ENCODE results near the gene ZSCAN20. TPM values are rescaled to one million over a fixed set of nuclear protein-coding genes. Genes with fewer than 3 reads are reported as not detected.
A peak's percentile ranks its signal among the peaks of the same experiment; 100 is the strongest.

ZSCAN20 gene
- total and polyA plus RNA-seq, 7 donors, result 0.75 to 4.9 (median 2.8) TPM

DNA sequence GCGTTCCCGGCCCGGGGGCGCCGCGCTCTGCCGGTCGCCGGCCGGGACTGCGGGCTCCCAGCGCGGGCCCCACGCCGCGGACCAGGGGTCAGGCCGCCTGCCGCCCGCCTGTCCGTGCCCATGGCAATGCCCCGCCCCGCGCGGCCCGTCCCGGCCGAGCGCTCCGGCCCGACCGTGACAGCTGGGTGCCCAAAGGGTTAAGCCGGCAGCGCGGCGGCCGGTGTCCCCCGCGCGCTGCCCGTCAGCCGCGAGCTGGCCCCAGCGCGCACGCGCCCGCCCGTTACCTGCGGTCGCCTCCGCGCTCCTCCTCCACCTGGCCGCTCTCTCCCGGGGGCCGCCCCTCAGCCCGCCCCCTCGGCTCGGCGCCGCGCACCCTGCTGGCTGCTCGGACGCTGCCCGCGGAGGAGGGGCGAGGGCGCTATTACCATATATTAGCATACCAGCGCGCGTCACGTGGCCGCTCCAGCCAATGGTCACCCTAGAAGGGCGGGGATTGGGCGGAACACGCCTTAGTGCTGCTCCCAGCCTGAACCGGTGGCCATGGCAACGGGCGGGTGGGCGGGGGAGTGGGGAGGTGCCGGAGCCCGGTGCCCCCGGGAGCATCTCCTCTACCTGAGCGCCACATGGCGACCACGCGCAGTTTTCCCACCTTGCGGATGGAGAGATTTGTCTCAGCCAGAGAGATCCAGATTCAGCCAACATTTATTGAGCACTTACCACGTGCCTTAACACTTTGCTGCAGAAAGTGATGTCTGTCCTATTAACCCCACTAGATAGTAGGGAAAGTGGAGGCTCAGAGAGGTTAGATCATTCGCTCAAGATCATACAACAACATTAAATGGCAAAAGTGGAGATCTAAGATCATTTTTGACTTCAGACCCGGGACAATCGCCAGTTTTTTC lies 41.5 kb upstream of the ZSCAN20 start, which contains the start of gene PHC2:
PHC2 (minus strand) TSS at position 404 of the 902 bp plus-strand sequence. CDS start 55,556 bp downstream, outside the sequence.
- peak within 1 kb of the TSS; percentile 91 for H3K4me3 ChIP-seq
- no peaks in the 10 kb centered on the region for H3K36me3 ChIP-seq (ENCODE audit: insufficient read depth in 1 of 2, low read depth in 1 of 2)
- ATAC-seq, result peak; percentile 95 to 97 (median 96)
- WGBS, 3 donors, result 2 to 5% (median 3%) methylated on average over 31 to 91 of the region's 91 CpGs
- H3K9me3 ChIP-seq, result no peaks in the 10 kb centered on the region
- TF ChIP-seq, protein P1, sequence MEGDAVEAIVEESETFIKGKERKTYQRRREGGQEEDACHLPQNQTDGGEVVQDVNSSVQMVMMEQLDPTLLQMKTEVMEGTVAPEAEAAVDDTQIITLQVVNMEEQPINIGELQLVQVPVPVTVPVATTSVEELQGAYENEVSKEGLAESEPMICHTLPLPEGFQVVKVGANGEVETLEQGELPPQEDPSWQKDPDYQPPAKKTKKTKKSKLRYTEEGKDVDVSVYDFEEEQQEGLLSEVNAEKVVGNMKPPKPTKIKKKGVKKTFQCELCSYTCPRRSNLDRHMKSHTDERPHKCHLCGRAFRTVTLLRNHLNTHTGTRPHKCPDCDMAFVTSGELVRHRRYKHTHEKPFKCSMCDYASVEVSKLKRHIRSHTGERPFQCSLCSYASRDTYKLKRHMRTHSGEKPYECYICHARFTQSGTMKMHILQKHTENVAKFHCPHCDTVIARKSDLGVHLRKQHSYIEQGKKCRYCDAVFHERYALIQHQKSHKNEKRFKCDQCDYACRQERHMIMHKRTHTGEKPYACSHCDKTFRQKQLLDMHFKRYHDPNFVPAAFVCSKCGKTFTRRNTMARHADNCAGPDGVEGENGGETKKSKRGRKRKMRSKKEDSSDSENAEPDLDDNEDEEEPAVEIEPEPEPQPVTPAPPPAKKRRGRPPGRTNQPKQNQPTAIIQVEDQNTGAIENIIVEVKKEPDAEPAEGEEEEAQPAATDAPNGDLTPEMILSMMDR (IDR thresholded peaks at IDR 0.05), result peak; percentile 30
- H3K4me1 ChIP-seq, result peaks cover 33% of the 10 kb centered on the region
- H3K27ac ChIP-seq, result peak within 1 kb of the TSS; percentile 89
- intact Hi-C loops (cut with DNase I), result no loop called here
- H3K27me3 ChIP-seq (ENCODE audit: insufficient read depth in 3 of 3, low read length in 2 of 3), result no peaks in the 10 kb centered on the region
- peak; percentile 97 to 98 for DNase-seq

DNA sequence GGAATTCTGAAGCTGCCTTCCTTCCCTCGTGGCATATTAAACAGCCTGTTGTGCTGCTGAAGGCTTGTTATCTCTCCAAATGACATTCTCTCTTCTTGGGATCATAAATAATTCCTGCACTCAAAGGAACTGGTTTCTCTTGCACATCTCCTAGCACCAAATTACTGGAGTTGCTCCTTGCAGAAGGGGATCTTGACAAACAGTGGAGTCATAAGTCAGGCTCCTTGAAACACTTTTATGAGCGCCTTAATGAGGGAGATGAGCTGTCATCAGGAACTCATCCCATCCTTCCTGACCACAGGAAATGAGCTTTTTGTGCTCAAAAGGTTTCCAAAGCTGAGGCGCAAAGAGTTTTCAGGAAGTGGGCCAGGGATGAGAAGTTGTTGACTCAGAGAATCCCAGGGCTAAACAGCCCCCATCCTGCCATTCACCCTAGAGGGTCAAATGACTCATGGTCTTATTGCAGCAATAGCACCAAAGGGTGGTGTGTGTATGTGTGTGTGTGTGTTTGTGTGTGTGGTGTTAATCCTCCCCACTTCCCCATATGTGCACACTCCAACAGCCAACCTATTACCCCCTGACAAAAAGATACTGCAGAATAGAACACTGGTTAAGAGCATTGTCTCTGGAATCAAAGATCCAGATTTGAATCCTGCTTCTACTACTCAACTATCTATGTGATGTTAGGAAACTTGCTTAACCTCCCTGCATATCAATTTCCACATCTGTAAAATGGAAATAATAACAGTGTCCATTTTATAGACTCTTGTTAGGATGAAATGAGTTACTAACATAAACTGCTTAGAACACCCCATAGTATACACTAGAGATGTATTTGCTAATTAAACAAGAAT lies 38.7 kb upstream of the ZSCAN20 start:
- ATAC-seq (peak in 3 of 4 donors; percentile 8 to 36 (median 18)), DNase-seq (peak; percentile 48 to 51)
- Histone ChIP-seq H3K9me3 (no peaks in the 10 kb centered on the region), H3K27me3 (ENCODE audit: insufficient read depth in 3 of 3, low read length in 2 of 3) (no peaks in the 10 kb centered on the region), H3K4me3 (no peak overlapping the region), H3K36me3 (ENCODE audit: insufficient read depth in 1 of 2, low read depth in 1 of 2) (no peaks in the 10 kb centered on the region), H3K27ac (peak overlapping the region; percentile 50), H3K4me1 (peaks cover 9% of the 10 kb centered on the region)
- intact Hi-C loops (cut with DNase I), result no loop called here
- TF ChIP-seq, protein P1 (IDR thresholded peaks at IDR 0.05), result no peak
- WGBS, 3 donors, result 58 to 65% (median 61%) methylated on average over 3 of the region's 3 CpGs

DNA sequence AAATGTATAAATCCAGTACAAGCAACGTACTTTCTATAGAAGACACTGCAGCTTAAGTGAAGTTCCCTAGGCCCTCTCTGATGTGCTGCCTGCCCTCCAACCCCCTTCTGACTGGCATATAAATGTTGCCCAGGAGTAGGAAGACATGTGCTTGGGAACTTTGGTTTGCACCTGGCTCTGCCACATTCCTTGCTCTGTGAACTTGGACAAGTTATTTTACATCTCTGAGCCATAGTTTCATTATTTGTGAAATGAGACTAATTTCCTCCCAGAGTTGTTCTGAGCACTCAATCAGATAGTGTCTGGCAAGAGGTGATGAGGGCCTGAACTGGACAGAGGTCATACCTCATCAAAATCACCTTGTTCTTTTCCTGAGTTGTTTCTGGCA lies 38.1 kb upstream of the ZSCAN20 start:
- Histone ChIP-seq H3K9me3 (no peaks in the 10 kb centered on the region), H3K4me1 (peaks cover 5% of the 10 kb centered on the region), H3K4me3 (no peak overlapping the region), H3K27me3 (ENCODE audit: insufficient read depth in 3 of 3, low read length in 2 of 3) (no peaks in the 10 kb centered on the region), H3K27ac (no peak overlapping the region), H3K36me3 (ENCODE audit: insufficient read depth in 1 of 2, low read depth in 1 of 2) (no peaks in the 10 kb centered on the region)
- 94 to 99% (median 96%) methylated on average over 1 of the region's 1 CpG for WGBS, 3 donors
- TF ChIP-seq, protein P1 (IDR thresholded peaks at IDR 0.05), result no peak
- DNase-seq (no peak), ATAC-seq (no peak)
- intact Hi-C loops (cut with DNase I), result no loop called here

DNA sequence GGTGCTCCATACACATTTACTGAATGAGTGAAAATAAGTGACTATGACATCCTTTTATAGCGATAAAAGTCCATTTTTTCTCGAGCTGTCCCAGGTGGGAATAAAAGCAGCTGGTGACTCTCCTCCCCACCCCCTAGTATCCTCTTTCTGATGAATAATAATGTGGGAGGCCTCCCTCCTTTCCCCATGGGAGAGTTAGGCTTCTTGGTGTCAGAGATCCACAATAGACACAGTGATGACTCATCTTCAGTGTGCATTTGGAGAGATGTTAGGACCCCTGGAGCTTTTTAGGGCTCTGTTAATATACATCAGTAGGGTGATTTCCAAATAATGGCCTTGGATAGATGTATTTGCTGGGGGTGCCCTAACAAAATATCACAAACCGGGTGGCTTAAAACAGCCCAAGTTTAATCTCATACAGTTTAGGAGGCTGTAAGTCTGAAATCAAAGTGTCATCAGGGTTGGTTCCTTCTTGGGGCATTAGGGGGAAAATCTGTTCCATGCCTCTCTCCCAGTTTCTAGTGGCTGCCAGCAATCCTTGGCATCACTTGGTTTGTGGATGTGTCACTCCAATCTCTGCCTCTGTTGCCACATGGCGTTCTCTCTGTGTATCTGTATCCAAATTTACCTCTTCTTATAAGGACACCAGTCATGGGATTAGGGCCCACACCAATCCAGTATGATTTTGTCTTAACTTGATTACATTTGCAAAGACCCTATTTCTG lies 37.2 kb upstream of the ZSCAN20 start:
- no peaks in the 10 kb centered on the region for H3K27me3 ChIP-seq (ENCODE audit: insufficient read depth in 3 of 3, low read length in 2 of 3)
- intact Hi-C loops (cut with DNase I), result no loop called here
- no peak for DNase-seq
- no peaks in the 10 kb centered on the region for H3K36me3 ChIP-seq (ENCODE audit: insufficient read depth in 1 of 2, low read depth in 1 of 2)
- WGBS, 3 donors, result 40 to 57% (median 56%) methylated on average over 4 of the region's 4 CpGs
- no peaks in the 10 kb centered on the region for H3K9me3 ChIP-seq
- H3K27ac ChIP-seq, result no peak overlapping the region
- no peak overlapping the region for H3K4me3 ChIP-seq
- H3K4me1 ChIP-seq, result no peaks in the 10 kb centered on the region
- no peak for ATAC-seq
- TF ChIP-seq, protein P1 (IDR thresholded peaks at IDR 0.05), result no peak

Measured in psoas muscle (tissue), 8 donors.